Stimulated activated CD4-positive, alpha-beta T cell treated with anti-CD3 and anti-CD28 coated beads, Interleukin-1b, Interleukin-23, amount 100 ng/mL, for 48 hours (primary cell): Measurements from ENCODE around the gene MAP2K3.

Experiments used
- DNase-seq: peaks from one replicate; pipeline ENCODE4 v3.0.0-alpha.2; 2020

The MAP2K3 gene

GRCh38 chr17:21253646-21254441 is 30.7 kb upstream of the MAP2K3 start:
- no peak for DNase-seq

- no peak for DNase-seq
Observed at GRCh38 chr17:21258593-21258992, 25.9 kb upstream of the MAP2K3 start.

- no peak for DNase-seq
Observed at GRCh38 chr17:21262259-21262993, 22.1 kb upstream of the MAP2K3 start.

- DNase-seq, result no peak
Observed at GRCh38 chr17:21263376-21263775, 21.1 kb upstream of the MAP2K3 start.

- DNase-seq, result no peak
Observed at GRCh38 chr17:21268596-21269188, 15.8 kb upstream of the MAP2K3 start.

- no peak for DNase-seq
Observed at GRCh38 chr17:21269394-21269793, 15.1 kb upstream of the MAP2K3 start.

GRCh38 chr17:21271454-21272183 is 12.9 kb upstream of the MAP2K3 start:
- DNase-seq, result no peak

- no peak for DNase-seq
Observed at GRCh38 chr17:21272250-21272649, 12.3 kb upstream of the MAP2K3 start.

GRCh38 chr17:21272881-21273792 is 11.4 kb upstream of the MAP2K3 start:
- DNase-seq, result no peak

- no peak for DNase-seq
Observed at GRCh38 chr17:21275047-21275578, 9.4 kb upstream of the MAP2K3 start.

GRCh38 chr17:21275579-21276263 is 8.8 kb upstream of the MAP2K3 start:
- DNase-seq, result peak; percentile 93

- DNase-seq, result no peak
Observed at GRCh38 chr17:21276264-21276588, 8.3 kb upstream of the MAP2K3 start.

GRCh38 chr17:21277332-21277731 is 7.2 kb upstream of the MAP2K3 start:
- DNase-seq, result no peak

- peak; percentile 46 for DNase-seq
Observed at GRCh38 chr17:21278450-21279197, 5.9 kb upstream of the MAP2K3 start.

GRCh38 chr17:21279198-21279535 is 5.3 kb upstream of the MAP2K3 start:
- DNase-seq, result no peak

GRCh38 chr17:21279582-21279981 is 4.9 kb upstream of the MAP2K3 start:
- DNase-seq, result no peak

GRCh38 chr17:21280081-21280518 is 4.4 kb upstream of the MAP2K3 start:
- peak; percentile 90 for DNase-seq

- DNase-seq, result no peak
Observed at GRCh38 chr17:21282231-21282630, 2.3 kb upstream of the MAP2K3 start.

GRCh38 chr17:21282850-21283249 is 1.7 kb upstream of the MAP2K3 start:
- DNase-seq, result no peak

- peak; percentile 51 for DNase-seq
Observed at GRCh38 chr17:21283482-21284318, 811 bp upstream of the MAP2K3 start.
